ENCODE data around the gene CTNNA2. TPM values are rescaled to one million over a fixed set of nuclear protein-coding genes. Genes with fewer than 3 reads are reported as not detected.

The CTNNA2 gene
- total RNA-seq, 1 experiment from 2014 or later, result 5.5 TPM

- no peak for TF ChIP-seq CTCF (conservative IDR thresholded peaks at IDR 0.05)
- Histone ChIP-seq H3K23me2 (ENCODE audit: insufficient read length, low read depth, low read length, poor library complexity, severe bottlenecking) (no peaks in the 10 kb centered on the region), H2AFZ (ENCODE audit: low read length) (no peak overlapping the region), H2BK15ac (ENCODE audit: low read depth, low read length) (no peak overlapping the region), H2AK5ac (ENCODE audit: insufficient read length, low read length) (no peak overlapping the region), H4K5ac (ENCODE audit: insufficient read length, low read depth, low read length) (no peak overlapping the region), H3K27me3 (ENCODE audit: insufficient read depth, low read length) (peaks cover 2% of the 10 kb centered on the region; the same call in 1 of the 2 replicates), H3K27ac (ENCODE audit: insufficient read length, low read depth, low read length) (no peak overlapping the region), H2BK120ac (ENCODE audit: low read depth, low read length, poor library complexity, severe bottlenecking) (no peak overlapping the region), H3K9ac (ENCODE audit: extremely low read depth, insufficient read length, low read length) (no peak overlapping the region), H3K4me2 (ENCODE audit: insufficient read depth, insufficient read length, low read length) (no peak overlapping the region), H4K20me1 (ENCODE audit: control insufficient read depth, insufficient read depth, insufficient read length) (no peaks in the 10 kb centered on the region), H2BK5ac (ENCODE audit: insufficient read length, low read length) (no peak overlapping the region), H3K23ac (ENCODE audit: insufficient read length, low read depth, low read length) (no peak overlapping the region), H2BK20ac (ENCODE audit: low read depth, low read length, poor library complexity, severe bottlenecking) (no peak overlapping the region), H3K56ac (ENCODE audit: insufficient read length, low read depth, low read length) (no peak overlapping the region), H3K18ac (ENCODE audit: insufficient read length, low read depth, low read length) (no peak overlapping the region), H3K4ac (ENCODE audit: low read depth, low read length) (no peak overlapping the region), H3K79me1 (ENCODE audit: insufficient read depth, low read depth, low read length, poor library complexity, severe bottlenecking) (no peaks in the 10 kb centered on the region), H4K91ac (ENCODE audit: insufficient read length, low read depth, low read length) (no peak overlapping the region), H4K8ac (replicated peaks; ENCODE audit: insufficient read length, low read depth, low read length) (no peak overlapping the region), H3T11ph (ENCODE audit: low read length) (no peak overlapping the region), H3K9me3 (ENCODE audit: control insufficient read depth, low read depth, low read length) (no peaks in the 10 kb centered on the region), H2BK12ac (ENCODE audit: insufficient read length, low read depth, low read length) (no peak overlapping the region), H3K79me2 (ENCODE audit: insufficient read depth, low read length) (no peaks in the 10 kb centered on the region), H3K4me1 (ENCODE audit: insufficient read depth, low read length) (peaks cover 2% of the 10 kb centered on the region), H3K14ac (ENCODE audit: insufficient read depth, low read length) (no peak overlapping the region)
- peaks cover 48 to 59% of the 10 kb centered on the region in 2 experiments for H3K4me1 Mint-ChIP-seq
- WGBS (ENCODE audit: extremely low coverage, insufficient read length, low lambda C conversion rate), result no CpG with 5 or more reads among the region's 5 CpGs
- no peak for DNase-seq
- H3K4me3 Mint-ChIP-seq, result no peak overlapping the region
- H3K27ac Mint-ChIP-seq, result no peak overlapping the region
- peaks cover 39% of the 10 kb centered on the region for H3K27me3 Mint-ChIP-seq (ENCODE audit: low read depth)
- no peaks in the 10 kb centered on the region; a peak in 1 of 7 replicates for H3K36me3 Mint-ChIP-seq (ENCODE audit: insufficient read depth in 1 of 3, low read depth in 3 of 3)
- H3K9me3 Mint-ChIP-seq, result no peaks in the 10 kb centered on the region; a peak in 1 of 5 replicates
These were observed 850.5 kb downstream of the CTNNA2 start for GRCh38 chr2:80363330-80363729.

Data from H9 (cell line).